Trophoblast cell (in vitro differentiated cells and primary cell): ENCODE results near the gene ADARB2.

Source experiments
- DNase-seq, 2 donors: peaks; one replicate each; pipeline ENCODE4 v3.0.0-alpha.2; 2016
- H2AFZ ChIP-seq: 2 replicates; pipeline ENCODE4 v1.6.1; 2013; ENCODE audit warnings: low read length, moderate library complexity, mild to moderate bottlenecking; ENCODE audit not compliant: insufficient read depth, poor library complexity
- H2AK5ac ChIP-seq: 2 replicates; pipeline ENCODE4 v1.6.1; 2013; ENCODE audit warnings: mild to moderate bottlenecking, low read length
- H2BK120ac ChIP-seq: 2 replicates; pipeline ENCODE4 v1.6.1; 2013; ENCODE audit warnings: low read length, mild to moderate bottlenecking, moderate library complexity; ENCODE audit not compliant: insufficient read depth, poor library complexity
- H2BK12ac ChIP-seq: 2 replicates; pipeline ENCODE4 v1.6.1; 2013; ENCODE audit warnings: mild to moderate bottlenecking, low read length, moderate library complexity
- H2BK5ac ChIP-seq: 2 replicates; pipeline ENCODE4 v1.6.1; 2013; ENCODE audit warnings: low read length, low read depth, moderate library complexity, mild to moderate bottlenecking; ENCODE audit not compliant: poor library complexity
- H3K14ac ChIP-seq: 2 replicates; pipeline ENCODE4 v1.6.1; 2013; ENCODE audit warnings: mild to moderate bottlenecking, low read length
- H3K18ac ChIP-seq: 2 replicates; pipeline ENCODE4 v1.6.1; 2013; ENCODE audit warnings: mild to moderate bottlenecking, low read length
- H3K23ac ChIP-seq: 2 replicates; pipeline ENCODE4 v1.6.1; 2013; ENCODE audit warnings: low read length
- H3K27ac ChIP-seq: 2 replicates; pipeline ENCODE4 v1.5.1; 2013; ENCODE audit warnings: low read depth, mild to moderate bottlenecking, inconsistent platforms, low read length, moderate library complexity
- H3K27me3 ChIP-seq: 2 replicates; pipeline ENCODE4 v1.6.1; 2013; ENCODE audit warnings: inconsistent platforms, mild to moderate bottlenecking, low read length, moderate library complexity; ENCODE audit not compliant: insufficient read depth
- H3K36me3 ChIP-seq, 2 experiments: 1 replicate in 1 of 2; 2 replicates in 1 of 2; pipeline ENCODE4 v1.6.1; 2013; ENCODE audit warnings: low read length in 2 of 2, mild to moderate bottlenecking in 2 of 2, moderate library complexity in 1 of 2; ENCODE audit not compliant: insufficient read depth in 2 of 2, control insufficient read depth in 1 of 2
- H3K4ac ChIP-seq: 2 replicates; pipeline ENCODE4 v1.6.1; 2013; ENCODE audit warnings: low read depth, mild to moderate bottlenecking, low read length, moderate library complexity
- H3K4me1 ChIP-seq, 2 experiments: 1 replicate in 1 of 2; 2 replicates in 1 of 2; pipeline ENCODE4 v1.6.1; 2013; ENCODE audit warnings: low read length in 2 of 2, mild to moderate bottlenecking in 2 of 2, moderate library complexity in 1 of 2; ENCODE audit not compliant: insufficient read depth in 2 of 2, control insufficient read depth in 1 of 2
- H3K4me2 ChIP-seq: 2 replicates; pipeline ENCODE4 v1.6.1; 2013; ENCODE audit warnings: inconsistent platforms, mild to moderate bottlenecking, low read length, moderate library complexity
- H3K4me3 ChIP-seq: 2 replicates; pipeline ENCODE4 v1.5.1; 2013; ENCODE audit warnings: mild to moderate bottlenecking, low read depth, low read length, inconsistent platforms
- H3K79me1 ChIP-seq: one replicate; pipeline ENCODE4 v1.6.1; 2013; ENCODE audit warnings: low read length
- H3K79me2 ChIP-seq: 2 replicates; pipeline ENCODE4 v1.6.1; 2013; ENCODE audit warnings: low read length, mild to moderate bottlenecking; ENCODE audit not compliant: control insufficient read depth, insufficient read depth, poor library complexity
- H3K9ac ChIP-seq: 2 replicates; pipeline ENCODE4 v1.6.1; 2013; ENCODE audit warnings: mild to moderate bottlenecking, low read length
- H3K9me3 ChIP-seq: 2 replicates; pipeline ENCODE4 v1.6.1; 2013; ENCODE audit warnings: low read depth, mild to moderate bottlenecking, control low read depth, inconsistent platforms, low read length; ENCODE audit not compliant: insufficient read depth
- H4K12ac ChIP-seq: 2 replicates; pipeline ENCODE4 v1.6.1; 2013; ENCODE audit warnings: low read depth, mild to moderate bottlenecking, low read length, moderate library complexity
- H4K8ac ChIP-seq: 2 replicates; pipeline ENCODE4 v1.6.1; 2013; ENCODE audit warnings: low read depth, mild to moderate bottlenecking, low read length, moderate library complexity
- H4K91ac ChIP-seq: one replicate; pipeline ENCODE4 v1.6.1; 2013; ENCODE audit warnings: low read depth, mild to moderate bottlenecking, low read length, moderate library complexity
- whole genome bisulfite sequencing: extraction: QIAGEN DNeasy Blood & Tissue Kit; methylation state at CpG from one replicate; pipeline ENCODE4 v1.1.7; 2013; ENCODE audit warnings: missing lambda C conversion rate; ENCODE audit not compliant: insufficient read length, insufficient coverage; ENCODE audit errors: extremely low coverage; 5-methylcytosine and 5-hydroxymethylcytosine counted together

ADARB2 gene

DNA sequence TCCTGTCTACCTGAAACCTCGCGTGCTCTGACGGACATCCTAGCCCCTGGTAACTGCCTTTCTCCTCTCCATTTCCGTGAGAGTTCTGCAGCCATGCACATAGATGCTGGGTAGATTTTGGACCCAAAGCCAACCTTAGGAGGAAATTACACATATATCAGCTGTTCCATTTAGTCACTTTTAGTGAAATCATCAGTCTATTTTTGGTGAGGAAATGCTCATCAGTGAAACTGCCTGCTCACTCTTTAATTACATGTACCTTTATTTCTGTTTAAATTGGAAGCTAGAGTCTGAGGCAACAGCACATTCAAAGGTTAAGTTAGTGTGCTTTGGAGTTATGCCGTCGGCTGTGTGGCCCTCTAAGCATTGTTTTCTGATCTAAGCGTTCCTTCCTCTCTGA is 449.8 kb downstream of the ADARB2 start:
- Histone ChIP-seq H3K4me3 (no peak overlapping the region), H4K12ac (no peak overlapping the region), H2BK12ac (no peak overlapping the region), H3K4me2 (no peak overlapping the region), H3K27ac (no peak overlapping the region), H4K91ac (no peak overlapping the region), H3K14ac (no peak overlapping the region), H3K4ac (no peak overlapping the region), H3K9ac (no peak overlapping the region), H3K9me3 (peaks cover 6% of the 10 kb centered on the region), H3K79me2 (no peaks in the 10 kb centered on the region), H2AK5ac (no peak overlapping the region), H3K18ac (no peak overlapping the region), H4K8ac (no peak overlapping the region), H2AFZ (no peak overlapping the region), H2BK120ac (no peak overlapping the region), H3K23ac (no peak overlapping the region), H3K79me1 (no peaks in the 10 kb centered on the region), H2BK5ac (no peak overlapping the region), H3K36me3 (no peaks in the 10 kb centered on the region), H3K27me3 (no peaks in the 10 kb centered on the region), H3K4me1 (peaks cover 4 to 9% of the 10 kb centered on the region in 2 experiments)
- WGBS, result no CpG with 5 or more reads among the region's 7 CpGs
- DNase-seq, result no peak

DNA sequence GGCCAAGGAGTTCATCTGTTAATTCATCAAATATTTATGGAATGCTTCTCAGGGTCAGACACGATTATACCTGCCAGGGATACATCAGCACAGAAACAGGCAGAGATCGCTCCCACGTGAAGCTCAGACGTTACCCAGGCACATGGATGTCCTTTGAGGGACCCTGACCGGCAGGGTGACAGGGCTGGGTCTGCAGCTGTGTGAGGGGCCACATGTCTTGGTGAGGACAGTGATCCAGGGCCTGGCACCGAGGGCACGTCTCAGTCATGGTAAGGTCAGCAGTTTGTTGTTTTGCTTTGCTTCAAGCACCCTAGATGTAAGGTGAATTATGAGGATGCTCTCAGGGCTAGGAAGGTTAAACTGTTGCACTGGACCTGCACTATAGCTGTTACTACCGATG is 453.2 kb downstream of the ADARB2 start:
- no peak overlapping the region for H3K4ac ChIP-seq
- no CpG with 5 or more reads among the region's 8 CpGs for WGBS

DNA sequence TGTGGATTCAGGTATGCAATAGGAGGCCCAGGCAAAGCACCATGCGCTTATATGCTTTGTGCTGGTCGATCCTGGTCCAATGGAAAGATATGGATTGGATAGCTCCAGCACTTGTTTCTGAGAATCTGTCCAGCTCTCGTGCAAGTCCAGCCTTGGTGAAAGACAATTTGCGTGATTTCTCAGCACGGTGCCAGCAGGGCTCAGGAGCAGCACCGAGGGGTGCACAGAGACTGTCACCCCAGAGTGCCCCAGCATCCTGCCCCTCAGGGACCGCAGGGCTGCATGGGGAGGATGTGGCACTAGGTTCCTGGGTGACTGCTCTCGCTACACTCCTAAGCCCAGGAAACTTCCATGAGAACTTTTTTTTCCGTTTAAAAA is 455.9 kb downstream of the ADARB2 start:
- no peak overlapping the region for H2BK5ac ChIP-seq
- H3K23ac ChIP-seq, result no peak overlapping the region
- no peak overlapping the region for H2BK12ac ChIP-seq
- no peak overlapping the region for H2BK120ac ChIP-seq
- H3K27me3 ChIP-seq, result no peaks in the 10 kb centered on the region
- no peak overlapping the region for H3K14ac ChIP-seq
- H2AK5ac ChIP-seq, result no peak overlapping the region
- no peak overlapping the region for H4K12ac ChIP-seq
- no peaks in the 10 kb centered on the region for H3K79me1 ChIP-seq
- no peaks in the 10 kb centered on the region for H3K4me1 ChIP-seq
- H2AFZ ChIP-seq, result no peak overlapping the region
- H4K91ac ChIP-seq, result no peak overlapping the region
- H3K36me3 ChIP-seq, result no peaks in the 10 kb centered on the region
- no peak overlapping the region for H3K4ac ChIP-seq
- no peak overlapping the region for H4K8ac ChIP-seq
- no peak overlapping the region for H3K27ac ChIP-seq
- H3K9ac ChIP-seq, result no peak overlapping the region
- H3K4me2 ChIP-seq, result no peak overlapping the region
- H3K9me3 ChIP-seq, result peaks cover 3% of the 10 kb centered on the region
- 100% methylated on average over 1 of the region's 9 CpGs for WGBS
- no peak overlapping the region for H3K18ac ChIP-seq
- H3K4me3 ChIP-seq, result no peak overlapping the region
- DNase-seq, result no peak
- H3K79me2 ChIP-seq, result no peaks in the 10 kb centered on the region

More for the DNA sequence above, 453.2 kb downstream of the ADARB2 start:
- Histone ChIP-seq H3K23ac (no peak overlapping the region), H2BK120ac (no peak overlapping the region), H3K27me3 (no peaks in the 10 kb centered on the region), H4K12ac (no peak overlapping the region), H3K36me3 (no peaks in the 10 kb centered on the region), H2AFZ (no peak overlapping the region), H3K9ac (no peak overlapping the region), H3K4me1 (peaks cover 0 to 3% of the 10 kb centered on the region in 2 experiments), H4K8ac (no peak overlapping the region), H2BK12ac (no peak overlapping the region), H3K4me2 (no peak overlapping the region), H2BK5ac (no peak overlapping the region), H3K27ac (no peak overlapping the region), H4K91ac (no peak overlapping the region), H3K79me1 (no peaks in the 10 kb centered on the region), H2AK5ac (no peak overlapping the region), H3K14ac (no peak overlapping the region), H3K79me2 (no peaks in the 10 kb centered on the region), H3K9me3 (peaks cover 3% of the 10 kb centered on the region), H3K4me3 (no peak overlapping the region), H3K18ac (no peak overlapping the region)
- DNase-seq, result no peak

DNA sequence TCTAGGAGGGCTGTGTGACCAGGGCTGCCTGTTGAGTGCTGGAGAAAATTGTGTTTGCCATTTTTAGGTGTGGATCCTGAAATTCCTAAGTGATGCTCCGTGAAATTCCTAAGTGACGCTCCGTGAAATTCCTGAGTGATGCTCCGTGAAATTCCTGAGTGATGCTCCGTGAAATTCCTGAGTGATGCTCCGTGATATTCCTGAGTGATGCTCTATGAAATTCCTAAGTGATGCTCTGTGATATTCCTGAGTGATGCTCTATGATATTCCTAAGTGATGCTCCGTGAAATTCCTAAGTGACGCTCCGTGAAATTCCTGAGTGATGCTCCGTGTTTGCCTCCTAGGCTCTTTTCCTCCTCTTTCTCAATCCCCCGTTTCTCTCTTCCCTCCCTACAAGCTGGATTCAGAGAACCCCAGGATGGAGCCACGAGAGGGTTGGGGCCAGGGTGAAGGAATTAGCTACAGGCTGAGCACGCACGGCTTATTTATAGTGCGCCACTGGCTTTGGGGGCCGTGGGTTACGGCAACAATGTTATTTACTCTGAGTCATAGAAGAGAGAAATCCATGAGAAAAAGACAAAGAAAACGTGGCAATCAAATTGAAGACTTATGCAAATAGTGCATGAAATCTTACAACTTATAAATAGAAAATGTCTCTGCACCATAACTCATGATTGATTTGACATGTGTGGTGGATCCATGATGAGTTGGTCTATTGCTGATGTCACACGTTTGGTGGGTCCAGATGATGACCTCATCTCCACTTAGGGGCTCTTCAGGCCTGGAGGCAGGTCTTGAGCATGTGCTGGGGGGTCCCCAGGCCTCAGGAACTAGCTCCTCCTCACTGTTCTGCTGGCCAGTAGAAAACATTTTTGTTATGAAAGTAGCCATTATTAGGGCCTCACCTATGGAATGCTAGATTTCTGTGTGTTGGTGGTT is 456.6 kb downstream of the ADARB2 start:
- Histone ChIP-seq H3K79me1 (no peaks in the 10 kb centered on the region), H2BK12ac (no peak overlapping the region), H3K4me2 (no peak overlapping the region), H3K27me3 (no peaks in the 10 kb centered on the region), H4K91ac (no peak overlapping the region), H3K27ac (no peak overlapping the region), H3K9me3 (peaks cover 3% of the 10 kb centered on the region), H2AFZ (no peak overlapping the region), H3K9ac (no peak overlapping the region), H3K79me2 (no peaks in the 10 kb centered on the region), H3K4me1 (no peaks in the 10 kb centered on the region), H4K12ac (no peak overlapping the region), H3K14ac (no peak overlapping the region), H4K8ac (no peak overlapping the region), H3K36me3 (no peaks in the 10 kb centered on the region), H3K4ac (no peak overlapping the region), H2AK5ac (no peak overlapping the region), H2BK5ac (no peak overlapping the region), H2BK120ac (no peak overlapping the region), H3K23ac (no peak overlapping the region), H3K4me3 (no peak overlapping the region), H3K18ac (no peak overlapping the region)
- DNase-seq, result no peak
- WGBS, result no CpG with 5 or more reads among the region's 19 CpGs
